SK-N-SH treated with all-trans-retinoic acid at 6 μM for 48 hours (cell line): ENCODE measurements around the gene EPHB2.

Experiments used
- ATAC-seq: fragments of 200-7000 bp; cut with Tn5 transposase; 3 replicates; pipeline ENCODE4 v1.9.1; 2020; ENCODE audit warnings: mild to moderate bottlenecking, moderate library complexity
- ARNTL ChIP-seq: fragments of 450-650 bp; formaldehyde crosslinking; IDR thresholded peaks from 2 replicates; pipeline ENCODE4 v1.5.0; 2020; ENCODE audit warnings: low read depth, mild to moderate bottlenecking, moderate library complexity, borderline replicate concordance
- BACH2 ChIP-seq: fragments of 250-450 bp; sonication (Bioruptor Pico); IDR thresholded peaks from 2 replicates; pipeline ENCODE4 v1.9.0; 2021; ENCODE audit warnings: mild to moderate bottlenecking, borderline replicate concordance
- CREB5 ChIP-seq: fragments of 250-450 bp; sonication (Bioruptor Pico); IDR thresholded peaks from 2 replicates; pipeline ENCODE4 v1.5.1; 2020; ENCODE audit warnings: low read depth, mild to moderate bottlenecking, moderate library complexity
- CSDC2 ChIP-seq: fragments of 250-450 bp; sonication (Bioruptor Pico); IDR thresholded peaks from 2 replicates; pipeline ENCODE4 v1.5.0; 2020; ENCODE audit warnings: mild to moderate bottlenecking, moderate library complexity
- ESRRG ChIP-seq: fragments of 250-450 bp; sonication (Bioruptor Pico); IDR thresholded peaks from 2 replicates; pipeline ENCODE4 v1.6.1; 2021; ENCODE audit warnings: mild to moderate bottlenecking
- GLIS3 ChIP-seq: fragments of 250-450 bp; sonication (Bioruptor Pico); IDR thresholded peaks from 2 replicates; pipeline ENCODE4 v1.5.0; 2020; ENCODE audit warnings: mild to moderate bottlenecking, moderate library complexity
- ISL1 ChIP-seq: fragments of 250-450 bp; sonication (Bioruptor Pico); IDR thresholded peaks from 2 replicates; pipeline ENCODE4 v2.1.2; 2022; ENCODE audit warnings: mild to moderate bottlenecking, moderate library complexity
- OSR1 ChIP-seq: fragments of 250-450 bp; sonication (Bioruptor Pico); IDR thresholded peaks from 2 replicates; pipeline ENCODE4 v1.8.0; 2022; ENCODE audit warnings: moderate library complexity, mild to moderate bottlenecking, inconsistent platforms
- PATZ1 ChIP-seq: fragments of 250-450 bp; sonication (Bioruptor Pico); IDR thresholded peaks from 2 replicates; pipeline ENCODE4 v1.8.0; 2020; ENCODE audit warnings: mild to moderate bottlenecking, moderate library complexity, borderline replicate concordance
- POU6F1 ChIP-seq: fragments of 250-450 bp; sonication (Bioruptor Pico); IDR thresholded peaks from 2 replicates; pipeline ENCODE4 v1.8.0; 2021; ENCODE audit warnings: low read depth, mild to moderate bottlenecking, moderate library complexity, borderline replicate concordance
- SNAI2 ChIP-seq: fragments of 250-450 bp; sonication (Bioruptor Pico); IDR thresholded peaks from 2 replicates; pipeline ENCODE4 v1.5.0; 2020; ENCODE audit warnings: mild to moderate bottlenecking, moderate library complexity
- TCF4 ChIP-seq: fragments of 250-450 bp; sonication (Bioruptor Pico); IDR thresholded peaks from 2 replicates; pipeline ENCODE4 v1.8.0; 2021; ENCODE audit warnings: mild to moderate bottlenecking, moderate library complexity, borderline replicate concordance
- TOX ChIP-seq: fragments of 250-450 bp; sonication (Bioruptor Pico); IDR thresholded peaks from 2 replicates; pipeline ENCODE4 v1.8.0; 2021; ENCODE audit warnings: mild to moderate bottlenecking, moderate library complexity, borderline replicate concordance
- TSHZ2 ChIP-seq: fragments of 250-450 bp; sonication (Bioruptor Pico); IDR thresholded peaks from 2 replicates; pipeline ENCODE4 v1.5.0; 2020; ENCODE audit warnings: mild to moderate bottlenecking, moderate library complexity
- ZC3H10 ChIP-seq: fragments of 250-450 bp; sonication (Bioruptor Pico); IDR thresholded peaks from 2 replicates; pipeline ENCODE4 v1.5.1; 2021; ENCODE audit warnings: mild to moderate bottlenecking, moderate library complexity
- ZFP30 ChIP-seq: fragments of 450-650 bp; formaldehyde crosslinking; IDR thresholded peaks from 2 replicates; pipeline ENCODE4 v1.5.0; 2022; ENCODE audit warnings: mild to moderate bottlenecking, moderate library complexity
- ZNF565 ChIP-seq: fragments of 450-650 bp; formaldehyde crosslinking; conservative IDR thresholded peaks from 2 replicates; pipeline ENCODE4 v1.5.0; 2020; ENCODE audit warnings: low read depth, mild to moderate bottlenecking, moderate library complexity
- ZNF8 ChIP-seq: fragments of 450-650 bp; formaldehyde crosslinking; IDR thresholded peaks from 2 replicates; pipeline ENCODE4 v1.5.0; 2020; ENCODE audit warnings: mild to moderate bottlenecking, moderate library complexity
- TF ChIP-seq, protein P1 (sequence below): fragments of 250-450 bp; sonication (Bioruptor Pico); IDR thresholded peaks from 2 replicates; pipeline ENCODE4 v1.5.1; 2021; ENCODE audit warnings: mild to moderate bottlenecking, moderate library complexity

The EPHB2 gene

DNA sequence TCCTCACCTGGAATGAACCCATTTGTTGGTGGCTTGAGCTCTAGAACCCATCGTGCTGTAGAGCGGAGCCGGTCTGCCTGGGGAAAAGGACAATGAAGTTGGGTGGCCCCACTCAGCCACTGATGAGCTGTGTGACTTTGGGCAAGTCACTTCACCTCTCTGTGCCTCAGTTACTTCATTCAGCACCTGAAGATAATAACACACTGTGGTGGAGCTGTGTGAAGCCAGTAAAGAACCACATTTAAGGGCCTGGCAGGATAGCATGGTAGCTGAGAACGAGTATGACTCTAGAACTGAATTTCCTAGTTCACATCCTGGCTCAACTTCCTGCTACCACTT, 37.1 kb downstream of the EPHB2 start:
- TF ChIP-seq TOX: no peak
- no peak for TF ChIP-seq ZNF565 (CRISPR knock-in tag)
- TF ChIP-seq ZFP30 (CRISPR knock-in tag): no peak
- no peak for TF ChIP-seq CSDC2
- no peak for TF ChIP-seq OSR1
- no peak for TF ChIP-seq ZNF8
- no peak for ATAC-seq

DNA sequence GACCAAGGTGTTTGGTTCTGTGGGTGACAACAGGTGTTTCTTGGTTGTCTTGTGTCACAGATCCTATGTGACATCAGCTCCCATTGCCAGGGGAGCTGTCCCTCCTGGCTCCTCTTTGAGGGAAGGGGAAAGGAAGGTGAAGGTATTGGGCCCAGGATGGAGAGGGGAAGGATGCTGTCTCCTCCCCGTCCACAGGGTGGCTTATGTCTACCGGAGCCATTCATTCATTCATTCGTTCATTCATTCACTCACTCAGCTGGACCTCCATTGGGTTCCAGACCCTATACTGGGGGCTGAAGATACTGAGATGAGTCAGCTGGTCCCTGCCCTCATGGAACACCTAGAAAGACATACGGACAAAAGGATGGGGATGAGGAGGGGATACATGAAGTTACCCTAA, 38.9 kb downstream of the EPHB2 start:
- no peak for ATAC-seq
- no peak for TF ChIP-seq POU6F1 (CRISPR knock-in tag)
- TF ChIP-seq ARNTL (CRISPR knock-in tag): no peak
- no peak for TF ChIP-seq GLIS3 (CRISPR knock-in tag)
- TF ChIP-seq ZC3H10 (CRISPR knock-in tag): no peak
- no peak for TF ChIP-seq OSR1
- no peak for TF ChIP-seq TOX
- TF ChIP-seq ESRRG (CRISPR knock-in tag): no peak
- no peak for TF ChIP-seq PATZ1 (CRISPR knock-in tag)
- TF ChIP-seq TCF4 (CRISPR knock-in tag): no peak
- no peak for TF ChIP-seq SNAI2 (CRISPR knock-in tag)
- TF ChIP-seq, protein P1, sequence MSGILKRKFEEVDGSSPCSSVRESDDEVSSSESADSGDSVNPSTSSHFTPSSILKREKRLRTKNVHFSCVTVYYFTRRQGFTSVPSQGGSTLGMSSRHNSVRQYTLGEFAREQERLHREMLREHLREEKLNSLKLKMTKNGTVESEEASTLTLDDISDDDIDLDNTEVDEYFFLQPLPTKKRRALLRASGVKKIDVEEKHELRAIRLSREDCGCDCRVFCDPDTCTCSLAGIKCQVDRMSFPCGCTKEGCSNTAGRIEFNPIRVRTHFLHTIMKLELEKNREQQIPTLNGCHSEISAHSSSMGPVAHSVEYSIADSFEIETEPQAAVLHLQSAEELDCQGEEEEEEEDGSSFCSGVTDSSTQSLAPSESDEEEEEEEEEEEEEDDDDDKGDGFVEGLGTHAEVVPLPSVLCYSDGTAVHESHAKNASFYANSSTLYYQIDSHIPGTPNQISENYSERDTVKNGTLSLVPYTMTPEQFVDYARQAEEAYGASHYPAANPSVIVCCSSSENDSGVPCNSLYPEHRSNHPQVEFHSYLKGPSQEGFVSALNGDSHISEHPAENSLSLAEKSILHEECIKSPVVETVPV (CRISPR knock-in tag): no peak
- no peak for TF ChIP-seq CREB5 (CRISPR knock-in tag)
- no peak for TF ChIP-seq ISL1

DNA sequence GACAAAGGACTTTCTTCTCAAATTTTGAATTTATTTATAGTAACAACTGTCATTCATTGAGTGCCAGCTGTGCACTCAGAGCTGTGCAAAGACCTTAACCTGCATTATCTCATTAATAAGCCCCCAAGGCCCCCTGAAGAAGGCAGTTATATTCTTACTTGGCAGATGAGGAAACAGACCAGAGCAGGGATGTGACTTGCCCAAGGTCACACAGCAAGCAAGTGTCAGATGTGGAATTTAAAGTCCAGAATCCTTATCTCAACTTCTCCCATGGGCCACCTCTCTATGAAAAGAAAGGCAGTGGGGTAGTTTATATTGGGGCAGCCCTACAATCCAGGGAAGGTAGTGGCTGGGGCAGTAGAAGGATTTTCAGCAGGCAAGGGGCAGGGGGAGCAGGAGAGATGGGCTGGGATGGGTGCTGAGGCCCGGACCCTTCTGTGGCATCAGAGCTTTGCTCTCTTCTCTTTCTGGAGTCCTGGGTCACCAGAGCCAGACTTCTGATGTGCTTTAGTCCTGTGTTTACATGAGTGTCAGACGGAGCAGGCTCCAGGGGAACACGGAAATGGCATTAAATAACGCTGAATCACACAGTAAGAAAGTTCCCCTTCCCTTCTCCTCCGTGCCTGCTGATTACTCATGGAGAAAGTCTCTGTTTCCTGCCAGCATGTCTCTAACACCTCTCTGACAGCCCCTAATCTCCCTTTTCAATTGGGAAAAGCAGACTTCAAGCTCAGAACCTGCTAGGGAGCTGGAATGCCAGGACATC, 39.5 kb downstream of the EPHB2 start:
- TF ChIP-seq ZFP30 (CRISPR knock-in tag) (no peak), TSHZ2 (CRISPR knock-in tag) (no peak), CSDC2 (no peak)
- peak; percentile 77 for ATAC-seq

GRCh38 chr1:22750685-22751051, 40.0 kb downstream of the EPHB2 start:
- 0 out of 3 replicates have a peak, but pooled peaks have one; percentile 6 for ATAC-seq
- TF ChIP-seq SNAI2 (CRISPR knock-in tag): no peak
- no peak for TF ChIP-seq BACH2 (CRISPR knock-in tag)
- no peak for TF ChIP-seq TSHZ2 (CRISPR knock-in tag)
- TF ChIP-seq GLIS3 (CRISPR knock-in tag): no peak
- no peak for TF ChIP-seq CREB5 (CRISPR knock-in tag)
- no peak for TF ChIP-seq TOX
- no peak for TF ChIP-seq ZNF8
- TF ChIP-seq OSR1: no peak
- TF ChIP-seq TCF4 (CRISPR knock-in tag): no peak
- no peak for TF ChIP-seq PATZ1 (CRISPR knock-in tag)
- TF ChIP-seq ZFP30 (CRISPR knock-in tag): no peak
